Measurements from ENCODE around the gene AOPEP.

DNA sequence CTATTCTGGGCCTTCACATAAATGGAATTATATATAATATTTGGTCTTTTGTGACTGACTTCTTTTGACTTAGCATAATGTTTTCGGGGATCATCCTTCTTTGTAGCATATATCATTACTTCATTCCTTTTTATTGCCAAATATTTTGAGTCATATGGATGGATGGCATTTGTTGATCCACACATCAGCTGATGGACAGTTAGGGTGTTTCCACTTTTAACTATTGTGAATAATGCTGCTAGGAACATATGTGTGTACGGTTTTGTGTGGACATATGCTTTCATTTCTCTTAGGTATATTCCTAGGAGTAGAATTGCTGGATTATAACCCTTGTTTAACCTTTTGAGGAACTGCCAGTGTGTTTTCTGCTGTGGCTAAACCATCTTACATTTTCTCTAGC is 341.4 kb downstream of the AOPEP start:
- TF ChIP-seq, protein P1, sequence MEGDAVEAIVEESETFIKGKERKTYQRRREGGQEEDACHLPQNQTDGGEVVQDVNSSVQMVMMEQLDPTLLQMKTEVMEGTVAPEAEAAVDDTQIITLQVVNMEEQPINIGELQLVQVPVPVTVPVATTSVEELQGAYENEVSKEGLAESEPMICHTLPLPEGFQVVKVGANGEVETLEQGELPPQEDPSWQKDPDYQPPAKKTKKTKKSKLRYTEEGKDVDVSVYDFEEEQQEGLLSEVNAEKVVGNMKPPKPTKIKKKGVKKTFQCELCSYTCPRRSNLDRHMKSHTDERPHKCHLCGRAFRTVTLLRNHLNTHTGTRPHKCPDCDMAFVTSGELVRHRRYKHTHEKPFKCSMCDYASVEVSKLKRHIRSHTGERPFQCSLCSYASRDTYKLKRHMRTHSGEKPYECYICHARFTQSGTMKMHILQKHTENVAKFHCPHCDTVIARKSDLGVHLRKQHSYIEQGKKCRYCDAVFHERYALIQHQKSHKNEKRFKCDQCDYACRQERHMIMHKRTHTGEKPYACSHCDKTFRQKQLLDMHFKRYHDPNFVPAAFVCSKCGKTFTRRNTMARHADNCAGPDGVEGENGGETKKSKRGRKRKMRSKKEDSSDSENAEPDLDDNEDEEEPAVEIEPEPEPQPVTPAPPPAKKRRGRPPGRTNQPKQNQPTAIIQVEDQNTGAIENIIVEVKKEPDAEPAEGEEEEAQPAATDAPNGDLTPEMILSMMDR (IDR thresholded peaks at IDR 0.05), result no peak
- no peak for TF ChIP-seq POLR2A (IDR thresholded peaks at IDR 0.05)

Data from thyroid gland (tissue), 4 donors.